ENCODE data around the gene CPNE4.

CPNE4 gene

DNA sequence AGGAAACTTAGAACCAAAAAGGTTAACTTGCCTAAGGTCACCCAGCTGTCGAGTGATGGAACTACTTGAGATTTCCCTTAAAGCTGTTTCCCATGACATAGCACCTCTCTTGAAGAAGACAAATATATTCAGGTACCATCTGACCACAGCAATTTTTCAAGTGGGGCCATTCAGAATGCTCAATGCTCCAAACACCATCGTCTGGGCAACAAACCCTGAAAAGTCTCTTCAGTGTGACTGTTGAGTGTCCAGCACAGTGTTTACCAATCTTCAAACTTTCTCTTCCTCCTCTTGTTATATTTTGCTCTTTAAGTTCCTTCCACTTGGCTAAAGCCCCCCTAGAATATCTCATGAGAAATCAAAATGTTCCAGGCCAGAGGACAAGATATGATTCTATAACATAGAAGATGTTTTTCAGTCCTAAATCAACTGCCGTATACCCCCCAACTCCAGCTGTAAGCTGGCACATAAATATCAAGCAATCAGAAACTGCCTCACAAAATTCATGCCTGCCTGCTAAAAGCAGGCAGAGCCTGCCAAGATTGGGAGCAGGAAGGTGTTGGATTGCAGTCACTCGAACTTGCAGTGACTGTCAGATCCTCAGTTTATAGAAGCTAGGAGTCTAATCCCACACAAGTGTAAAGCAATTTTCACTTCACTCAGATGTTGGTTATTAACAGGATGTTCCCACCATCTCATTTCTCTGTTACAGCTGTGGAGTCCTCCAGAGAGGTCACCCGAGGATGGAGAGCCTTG lies 301.6 kb downstream of the CPNE4 start:
- no peak for TF ChIP-seq CTCF (IDR thresholded peaks at IDR 0.05; ENCODE audit: unreplicated experiment in 3 of 3)
- H3K27me3 Mint-ChIP-seq (ENCODE audit: low read depth), result peaks cover 5% of the 10 kb centered on the region
- no peaks in the 10 kb centered on the region for H3K36me3 Mint-ChIP-seq (ENCODE audit: low read depth)
- H3K9me3 Mint-ChIP-seq, result no peaks in the 10 kb centered on the region
- H3K4me3 Mint-ChIP-seq, result no peak overlapping the region
- H3K4me1 Mint-ChIP-seq, result no peaks in the 10 kb centered on the region
- H3K27ac Mint-ChIP-seq, result no peak overlapping the region

- Mint-ChIP-seq H3K4me3 (no peak overlapping the region), H3K4me1 (no peaks in the 10 kb centered on the region), H3K36me3 (ENCODE audit: low read depth) (no peaks in the 10 kb centered on the region), H3K9me3 (no peaks in the 10 kb centered on the region), H3K27ac (no peak overlapping the region), H3K27me3 (ENCODE audit: low read depth) (peaks cover 5% of the 10 kb centered on the region)
- TF ChIP-seq CTCF (IDR thresholded peaks at IDR 0.05; ENCODE audit: unreplicated experiment in 3 of 3), result no peak
Observed at GRCh38 chr3:131731709-131732108, 303.1 kb downstream of the CPNE4 start.

DNA sequence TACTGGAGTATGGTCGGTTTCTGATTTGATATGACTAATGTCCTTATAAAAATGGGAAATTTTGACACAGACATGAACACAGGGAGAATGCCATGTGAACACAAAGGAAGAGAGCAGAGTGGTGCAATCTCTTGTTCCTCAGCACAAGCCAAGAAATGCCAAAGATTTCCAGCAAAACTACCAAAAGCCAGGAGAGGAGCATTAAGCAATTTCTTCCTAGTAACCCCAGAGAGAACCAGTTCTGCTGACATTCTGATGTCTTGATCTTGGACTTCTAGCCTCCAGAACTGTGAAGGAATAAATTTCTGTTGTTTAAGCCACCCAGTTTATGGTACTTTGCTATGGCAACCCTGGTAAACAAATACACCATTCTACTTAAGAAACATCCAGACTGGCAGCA lies 304.2 kb downstream of the CPNE4 start:
- peaks cover 5% of the 10 kb centered on the region for H3K27me3 Mint-ChIP-seq (ENCODE audit: low read depth)
- no peaks in the 10 kb centered on the region for H3K4me1 Mint-ChIP-seq
- H3K9me3 Mint-ChIP-seq, result no peaks in the 10 kb centered on the region
- no peak overlapping the region for H3K27ac Mint-ChIP-seq
- H3K4me3 Mint-ChIP-seq, result no peak overlapping the region
- no peak for TF ChIP-seq CTCF (IDR thresholded peaks at IDR 0.05; ENCODE audit: unreplicated experiment in 3 of 3)
- H3K36me3 Mint-ChIP-seq (ENCODE audit: low read depth), result no peaks in the 10 kb centered on the region

DNA sequence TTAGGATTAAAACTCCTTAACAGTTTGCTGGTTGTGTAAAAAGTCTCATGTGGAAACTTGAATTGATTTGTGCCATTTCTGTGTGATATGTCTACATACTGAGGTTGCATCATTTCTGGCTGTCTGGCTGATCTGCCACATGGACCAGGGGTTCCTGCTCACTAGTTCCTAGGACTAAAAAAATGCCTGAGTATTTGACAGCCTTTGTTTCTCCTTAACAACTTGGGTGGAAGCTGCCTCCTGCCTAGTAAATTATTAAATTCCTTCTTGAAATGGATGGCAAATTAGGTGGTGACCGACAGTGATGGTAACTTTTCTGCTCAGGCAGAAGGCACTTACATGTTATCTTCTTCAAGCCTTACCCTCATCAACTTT lies 305.2 kb downstream of the CPNE4 start:
- Mint-ChIP-seq H3K4me1 (no peaks in the 10 kb centered on the region), H3K27ac (no peak overlapping the region), H3K9me3 (no peaks in the 10 kb centered on the region), H3K27me3 (ENCODE audit: low read depth) (peaks cover 5% of the 10 kb centered on the region), H3K4me3 (no peak overlapping the region), H3K36me3 (ENCODE audit: low read depth) (no peaks in the 10 kb centered on the region)
- no peak for TF ChIP-seq CTCF (IDR thresholded peaks at IDR 0.05; ENCODE audit: unreplicated experiment in 3 of 3)

- TF ChIP-seq CTCF (IDR thresholded peaks at IDR 0.05; ENCODE audit: unreplicated experiment in 3 of 3), result no peak
- H3K27ac Mint-ChIP-seq, result no peak overlapping the region
Observed at GRCh38 chr3:131728898-131729642, 305.7 kb downstream of the CPNE4 start.

More at GRCh38 chr3:131728898-131729642, 305.7 kb downstream of the CPNE4 start:
- Mint-ChIP-seq H3K4me1 (no peaks in the 10 kb centered on the region), H3K27me3 (ENCODE audit: low read depth) (peaks cover 5% of the 10 kb centered on the region), H3K9me3 (no peaks in the 10 kb centered on the region), H3K36me3 (ENCODE audit: low read depth) (no peaks in the 10 kb centered on the region), H3K4me3 (no peak overlapping the region)

Data from nephron (organoid).